Measurements from ENCODE around the gene BRMS1L.
"Not testable (repeated sequence)": the region's sequence is repeated elsewhere in the genome, so short reads cannot be mapped to it uniquely, and the experiment has no call there.

Gene BRMS1L

GRCh38 chr14:35826218-35826951 lies at the start of gene BRMS1L:
TSS of gene BRMS1L (plus strand) at chr14:35826338. CDS start at chr14:35826517, 179 bp downstream.
- DNase-seq (ENCODE audit: low spot score): peak; percentile 94

DNA sequence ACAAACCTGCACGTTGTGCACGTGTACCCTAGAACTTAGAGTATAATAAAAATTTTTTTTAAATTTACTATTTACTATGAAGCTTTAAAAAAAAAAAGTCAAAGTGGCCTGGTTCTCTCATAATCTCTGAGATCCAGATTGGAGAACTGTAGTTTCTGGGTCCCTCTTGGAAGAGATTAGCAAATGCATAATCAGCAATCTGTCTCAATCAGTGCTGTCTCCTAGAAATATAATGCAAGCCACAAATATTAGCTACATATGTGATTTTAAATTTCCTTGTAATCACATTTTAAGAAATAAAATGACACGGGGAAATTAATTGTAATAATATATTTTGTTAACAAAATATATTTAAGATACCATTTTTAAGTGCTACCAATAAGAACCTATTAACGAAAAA lies 49.3 kb upstream of the BRMS1L start:
- no peak for DNase-seq (ENCODE audit: low spot score)

DNA sequence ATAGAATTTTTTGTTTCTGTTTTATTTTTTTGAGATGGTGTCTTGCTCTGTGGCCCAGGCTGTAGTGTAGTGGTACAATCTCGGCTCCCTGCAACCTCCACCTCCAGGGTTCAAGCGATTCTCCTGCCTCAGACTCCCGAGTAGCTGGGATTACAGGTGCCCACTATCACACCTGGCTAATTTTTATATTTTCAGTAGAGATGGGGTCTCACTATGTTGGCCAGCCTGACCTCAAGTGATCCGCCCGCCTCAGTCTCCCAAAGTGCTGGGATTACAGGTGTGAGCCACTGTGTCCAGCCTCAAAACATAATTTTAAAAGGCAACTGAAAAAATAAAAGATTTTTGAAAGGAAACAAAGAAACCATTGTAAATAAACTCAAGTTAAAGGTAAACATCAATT lies 48.6 kb upstream of the BRMS1L start:
- not testable (repeated sequence) for DNase-seq (ENCODE audit: low spot score)

DNA sequence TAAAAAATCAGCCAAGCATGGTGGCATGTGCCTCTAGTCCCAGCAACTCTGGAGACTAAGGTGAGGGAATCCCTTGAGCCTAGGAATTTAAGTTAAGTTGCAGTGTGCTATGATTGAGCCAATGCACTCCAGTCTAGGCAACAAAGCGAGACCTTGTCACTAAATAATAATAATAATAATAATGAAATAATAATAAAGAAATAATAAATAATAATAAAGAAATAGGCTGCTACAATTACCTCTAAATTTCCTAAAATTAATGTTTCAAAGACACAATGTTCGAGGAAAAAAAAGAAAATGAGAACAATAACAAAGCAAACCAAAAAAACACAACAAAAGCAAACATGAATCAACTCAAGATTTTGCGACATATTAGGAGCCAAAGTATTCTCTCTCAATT lies 46.8 kb upstream of the BRMS1L start:
- DNase-seq (ENCODE audit: low spot score): no peak

- DNase-seq (ENCODE audit: low spot score): no peak
Measured at GRCh38 chr14:35783699-35784098, 42.4 kb upstream of the BRMS1L start.

DNA sequence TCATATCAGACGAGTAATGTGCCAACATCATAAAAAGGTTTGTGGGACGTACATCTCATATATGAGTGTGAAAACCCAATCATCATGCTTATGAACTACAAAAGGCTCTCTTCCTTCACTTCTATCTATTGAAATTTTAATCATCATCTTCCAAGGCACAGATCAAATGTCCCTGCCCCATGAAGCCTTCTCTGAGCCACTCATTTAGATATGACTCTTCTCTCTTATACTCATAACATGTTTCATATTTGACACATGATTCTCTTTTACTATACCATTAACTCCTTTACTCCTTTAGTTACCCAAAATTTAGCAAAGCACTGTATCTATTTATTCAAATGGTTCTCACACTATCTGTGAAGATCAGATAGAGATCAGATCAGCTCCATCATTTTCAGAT lies 39.3 kb upstream of the BRMS1L start:
- no peak for DNase-seq (ENCODE audit: low spot score)

DNA sequence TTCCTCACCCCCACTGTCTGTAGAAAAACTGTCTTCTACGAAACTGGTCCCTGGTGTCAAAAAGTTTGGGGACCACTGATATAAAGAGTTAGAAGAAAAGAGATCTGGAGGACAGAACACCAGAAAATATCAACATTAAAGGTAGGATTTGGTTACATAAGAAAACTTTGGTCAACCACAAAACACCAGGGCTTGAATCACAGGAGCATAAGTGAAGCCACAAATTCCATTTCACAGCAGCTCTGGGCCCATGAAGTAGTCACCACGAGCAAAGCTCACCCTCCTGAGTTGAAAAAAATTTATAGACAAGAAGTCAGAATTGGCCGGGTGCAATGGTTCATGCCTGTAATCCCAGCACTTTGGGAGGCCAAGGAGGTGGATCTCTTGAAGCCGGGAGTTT lies 36.5 kb upstream of the BRMS1L start:
- no peak for DNase-seq (ENCODE audit: low spot score)

- DNase-seq (ENCODE audit: low spot score): no peak
Measured at GRCh38 chr14:35797796-35798195, 28.3 kb upstream of the BRMS1L start.

GRCh38 chr14:35806006-35806907 lies 19.9 kb upstream of the BRMS1L start:
- no peak for DNase-seq (ENCODE audit: low spot score)

DNA sequence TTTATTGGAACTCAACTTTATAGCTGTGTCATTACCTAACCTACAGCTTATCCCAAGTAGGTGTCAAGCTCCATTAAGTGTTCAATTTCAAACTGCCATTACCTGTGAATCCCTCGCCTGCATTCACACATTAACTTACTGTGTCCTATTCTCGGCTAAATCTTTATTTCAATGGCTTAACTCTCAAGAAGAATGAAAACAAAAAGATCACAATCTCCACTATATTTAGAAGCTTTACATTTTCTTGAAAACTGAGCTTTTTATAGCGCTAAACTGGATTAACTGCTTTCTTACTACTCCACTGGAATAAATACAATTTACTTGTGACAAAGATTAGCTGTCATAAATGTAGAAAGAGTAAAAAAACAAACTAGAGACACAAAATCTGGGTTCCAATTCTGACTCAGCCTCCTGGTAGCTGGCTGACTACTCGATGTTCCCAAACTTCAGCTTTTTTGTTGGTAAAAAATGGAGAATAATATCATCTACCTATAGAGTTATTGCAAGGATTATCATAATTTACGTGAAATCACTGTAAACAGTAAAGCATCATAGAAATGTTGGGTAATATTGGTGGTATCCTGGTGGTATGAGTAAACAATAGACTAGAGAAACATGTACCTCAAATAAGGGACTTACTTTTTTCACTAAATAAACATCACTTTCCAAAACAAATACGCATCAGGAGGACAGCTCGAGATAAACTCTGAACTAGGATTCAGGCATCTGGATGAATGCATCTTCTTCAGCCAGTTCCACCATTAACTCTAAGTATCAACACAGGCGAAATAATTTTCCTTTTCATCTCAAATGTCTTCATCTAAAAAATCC lies 18.8 kb upstream of the BRMS1L start:
- DNase-seq (ENCODE audit: low spot score): no peak

- no peak for DNase-seq (ENCODE audit: low spot score)
Measured at GRCh38 chr14:35808076-35808637, 18.0 kb upstream of the BRMS1L start.

DNA sequence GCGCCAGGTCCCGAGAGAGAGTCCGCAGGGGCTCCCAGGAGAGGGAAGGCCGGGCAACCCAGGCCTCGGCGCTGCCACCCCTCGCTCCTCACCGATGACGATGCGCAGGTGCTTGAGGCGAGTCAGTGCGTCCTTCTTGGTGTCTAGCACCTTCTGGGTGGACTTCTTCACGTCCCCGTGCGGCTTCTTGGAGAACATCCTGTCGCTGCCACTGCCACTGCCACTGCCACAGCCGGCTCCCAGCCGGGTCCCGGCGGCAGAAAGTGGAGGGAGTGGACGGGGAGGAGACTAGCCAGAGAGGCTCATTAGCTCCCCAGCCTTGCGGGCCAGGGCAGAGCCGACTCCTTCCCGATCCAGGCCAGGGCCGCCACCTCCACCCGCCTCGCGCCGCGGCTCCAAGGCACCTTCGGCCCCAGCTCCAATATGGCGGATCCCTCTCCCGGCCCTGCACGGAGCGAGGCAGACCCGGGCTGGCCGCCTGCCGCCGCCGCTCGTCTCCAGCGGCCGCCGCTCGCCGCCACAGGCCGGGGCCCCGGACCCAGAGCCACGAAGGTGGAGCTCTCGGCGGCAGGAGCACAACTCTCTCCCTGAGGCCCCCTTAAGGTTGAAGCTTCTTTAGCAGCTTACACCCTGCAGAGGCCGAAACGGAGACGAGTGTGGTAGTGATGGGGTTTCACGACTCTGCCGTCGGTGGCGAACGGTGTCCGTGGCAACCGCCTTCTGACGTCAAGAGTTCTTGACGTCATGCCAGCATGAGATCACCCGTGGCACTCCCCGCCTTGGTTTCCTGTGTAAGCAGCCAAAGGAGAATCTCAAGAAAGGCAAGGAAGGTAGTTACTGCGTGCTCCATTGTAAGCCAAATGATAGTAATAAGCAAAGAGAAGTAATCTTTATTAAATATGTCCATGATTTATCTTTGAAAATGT lies 17.2 kb upstream of the BRMS1L start, which contains the start of gene RALGAPA1:
Gene RALGAPA1, minus strand, starts transcription at position 658 of the 926 bp plus-strand sequence. Its CDS starts 460 bp downstream, at position 198.
- peak; percentile 62 for DNase-seq (ENCODE audit: low spot score)

DNA sequence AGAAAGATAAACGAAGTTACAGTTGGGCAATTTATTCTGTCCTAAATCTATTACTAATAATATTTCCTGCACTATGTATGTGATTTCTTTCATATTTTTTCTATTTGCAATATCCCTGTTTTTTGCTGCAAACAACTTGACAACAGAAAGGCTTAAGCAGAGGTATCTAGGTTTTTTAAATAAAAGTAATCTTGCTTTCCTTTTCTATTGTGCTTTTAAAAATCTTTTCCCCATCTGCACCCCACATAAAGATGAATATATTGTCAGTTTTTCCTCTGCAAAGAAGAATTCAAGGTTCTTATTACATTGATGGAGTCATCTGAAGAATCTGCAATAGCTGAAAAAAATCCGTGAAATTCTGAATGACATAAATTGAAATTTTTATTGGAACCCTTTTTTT lies 16.5 kb upstream of the BRMS1L start:
- DNase-seq (ENCODE audit: low spot score): no peak

GRCh38 chr14:35810963-35811362 lies 15.2 kb upstream of the BRMS1L start:
- no peak for DNase-seq (ENCODE audit: low spot score)

- no peak for DNase-seq (ENCODE audit: low spot score)
Measured at GRCh38 chr14:35814371-35815005, 11.7 kb upstream of the BRMS1L start.

DNA sequence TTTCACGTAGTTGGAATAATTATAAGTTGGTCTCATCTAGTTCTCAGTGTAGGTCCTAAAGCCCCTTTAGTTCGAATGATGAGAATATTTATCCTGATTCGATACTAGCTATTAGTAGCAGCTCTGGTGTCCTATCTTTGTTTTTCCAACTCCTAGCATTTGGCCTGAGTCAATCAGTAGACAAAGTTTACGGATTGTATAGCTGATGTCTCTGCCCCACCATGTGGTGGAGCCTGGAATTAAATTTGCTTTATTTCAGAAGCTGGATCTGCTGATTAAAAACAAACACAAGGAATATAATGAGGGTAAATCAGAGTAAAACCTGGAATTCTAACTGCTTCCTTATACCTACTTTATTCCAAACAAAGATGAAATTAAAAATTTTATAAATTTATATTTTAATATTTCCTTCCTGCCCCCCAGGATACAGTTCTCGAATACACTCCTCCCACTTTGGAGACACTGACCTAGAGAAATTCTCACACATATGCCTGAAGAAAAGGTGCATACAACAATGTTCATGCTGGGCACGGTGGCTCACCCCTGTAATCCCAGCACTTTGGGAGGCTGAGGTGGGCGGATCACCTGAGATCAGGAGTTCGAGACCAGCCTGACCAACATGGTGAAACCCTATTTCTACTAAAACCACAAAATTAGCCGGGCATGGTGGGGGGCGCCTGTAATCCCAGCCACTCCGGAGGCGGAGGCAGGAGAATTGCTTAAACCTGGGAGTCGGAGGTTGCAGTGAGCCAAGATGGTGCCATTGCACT lies 7.6 kb upstream of the BRMS1L start:
- no peak for DNase-seq (ENCODE audit: low spot score)

- DNase-seq (ENCODE audit: low spot score): no peak
Measured at GRCh38 chr14:35819591-35820540, 6.3 kb upstream of the BRMS1L start.

Data from HuH-7.5 (cell line).